Measurements from ENCODE around the gene CREBBP. TPM values are rescaled to one million over a fixed set of nuclear protein-coding genes. Genes with fewer than 3 reads are reported as not detected.

CREBBP gene
- total RNA-seq, 1 donor from 2014 or later = 53.0 TPM

DNA sequence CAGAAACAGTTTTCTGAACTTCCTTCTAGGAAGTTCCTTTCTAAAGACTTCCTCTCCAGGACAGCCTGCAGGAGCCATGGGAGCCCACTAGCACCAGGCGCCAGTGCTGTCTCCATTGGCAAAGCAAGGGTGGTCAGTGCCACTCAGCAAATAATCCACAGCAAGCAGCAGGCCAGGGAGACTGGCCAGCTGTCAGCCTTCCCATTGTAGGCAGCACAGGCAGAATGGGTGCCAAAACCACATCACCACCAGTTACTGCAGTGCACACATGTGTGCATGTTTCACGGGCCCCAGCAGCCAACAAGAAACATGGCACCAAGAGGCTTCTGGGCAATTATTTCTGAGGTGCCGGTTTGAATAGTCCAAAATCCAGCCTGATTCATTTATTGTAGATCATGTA is 199.3 kb downstream of the CREBBP start:
- no peak for TF ChIP-seq EZH2 (IDR thresholded peaks at IDR 0.05; ENCODE audit: insufficient read depth, low read length)
- TF ChIP-seq, protein P1, sequence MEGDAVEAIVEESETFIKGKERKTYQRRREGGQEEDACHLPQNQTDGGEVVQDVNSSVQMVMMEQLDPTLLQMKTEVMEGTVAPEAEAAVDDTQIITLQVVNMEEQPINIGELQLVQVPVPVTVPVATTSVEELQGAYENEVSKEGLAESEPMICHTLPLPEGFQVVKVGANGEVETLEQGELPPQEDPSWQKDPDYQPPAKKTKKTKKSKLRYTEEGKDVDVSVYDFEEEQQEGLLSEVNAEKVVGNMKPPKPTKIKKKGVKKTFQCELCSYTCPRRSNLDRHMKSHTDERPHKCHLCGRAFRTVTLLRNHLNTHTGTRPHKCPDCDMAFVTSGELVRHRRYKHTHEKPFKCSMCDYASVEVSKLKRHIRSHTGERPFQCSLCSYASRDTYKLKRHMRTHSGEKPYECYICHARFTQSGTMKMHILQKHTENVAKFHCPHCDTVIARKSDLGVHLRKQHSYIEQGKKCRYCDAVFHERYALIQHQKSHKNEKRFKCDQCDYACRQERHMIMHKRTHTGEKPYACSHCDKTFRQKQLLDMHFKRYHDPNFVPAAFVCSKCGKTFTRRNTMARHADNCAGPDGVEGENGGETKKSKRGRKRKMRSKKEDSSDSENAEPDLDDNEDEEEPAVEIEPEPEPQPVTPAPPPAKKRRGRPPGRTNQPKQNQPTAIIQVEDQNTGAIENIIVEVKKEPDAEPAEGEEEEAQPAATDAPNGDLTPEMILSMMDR (IDR thresholded peaks at IDR 0.05; ENCODE audit: insufficient read depth, low read depth, low read length) = no peak
- H3K4me1 Mint-ChIP-seq (ENCODE audit: low read depth, unreplicated experiment) = no peaks in the 10 kb centered on the region
- H2AFZ ChIP-seq (ENCODE audit: low read depth, low read length) = no peak overlapping the region
- H3K27me3 ChIP-seq (ENCODE audit: insufficient read depth, low read length) = no peaks in the 10 kb centered on the region
- no peak for DNase-seq (ENCODE audit: low read depth)
- H3K4me3 Mint-ChIP-seq (ENCODE audit: unreplicated experiment) = no peak overlapping the region
- H3K79me2 ChIP-seq (ENCODE audit: insufficient read depth, low read length) = no peaks in the 10 kb centered on the region
- peaks cover 4% of the 10 kb centered on the region for H4K20me1 ChIP-seq (ENCODE audit: insufficient read depth, low read length)
- H3K36me3 ChIP-seq (ENCODE audit: insufficient read depth, low read length) = peaks cover 13% of the 10 kb centered on the region
- no peak overlapping the region for H3K27ac Mint-ChIP-seq (ENCODE audit: unreplicated experiment)
- peaks cover 27% of the 10 kb centered on the region for H3K36me3 Mint-ChIP-seq (ENCODE audit: low read depth, unreplicated experiment)
- H3K9me3 ChIP-seq (ENCODE audit: insufficient read depth, low read depth, low read length) = no peaks in the 10 kb centered on the region
- H3K4me2 ChIP-seq (ENCODE audit: low read length) = no peak overlapping the region
- no peak overlapping the region for H3K4me3 ChIP-seq (ENCODE audit: insufficient read depth, low read depth, low read length)
- no peaks in the 10 kb centered on the region for H3K4me1 ChIP-seq (ENCODE audit: insufficient read depth, low read length)
- H3K9me3 Mint-ChIP-seq (ENCODE audit: unreplicated experiment) = no peaks in the 10 kb centered on the region
- H3K27ac ChIP-seq (ENCODE audit: low read depth, low read length) = no peak overlapping the region
- no peak overlapping the region for H3K9ac ChIP-seq (ENCODE audit: low read length)
- FAIRE-seq = no peak
- H3K27me3 Mint-ChIP-seq (ENCODE audit: low read depth, unreplicated experiment) = no peaks in the 10 kb centered on the region

DNA sequence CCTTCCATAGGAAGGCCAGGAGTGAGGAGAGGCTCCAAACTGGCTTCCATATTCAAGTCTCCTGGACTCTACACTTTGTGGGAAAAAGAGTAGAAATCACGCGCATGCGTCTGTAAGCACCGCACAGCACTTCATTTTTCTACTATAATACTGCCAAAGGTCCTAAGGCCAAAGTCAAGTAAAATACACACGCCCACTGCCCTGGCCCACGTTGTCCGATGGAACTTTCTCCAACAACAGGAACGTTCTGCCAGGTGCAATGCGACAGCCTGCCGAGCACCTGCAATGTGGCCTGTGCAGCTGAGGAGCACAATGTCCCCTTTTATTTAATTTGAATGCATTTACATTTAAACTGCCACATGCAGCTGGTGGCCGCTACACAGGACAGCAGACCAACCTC is 202.5 kb downstream of the CREBBP start:
- no peaks in the 10 kb centered on the region for H3K27me3 Mint-ChIP-seq (ENCODE audit: low read depth, unreplicated experiment)
- no peak for FAIRE-seq
- Histone ChIP-seq H3K4me2 (ENCODE audit: low read length) (no peak overlapping the region), H3K27ac (ENCODE audit: low read depth, low read length) (no peak overlapping the region), H3K4me3 (ENCODE audit: insufficient read depth, low read depth, low read length) (no peak overlapping the region), H2AFZ (ENCODE audit: low read depth, low read length) (no peak overlapping the region), H3K4me1 (ENCODE audit: insufficient read depth, low read length) (no peaks in the 10 kb centered on the region), H4K20me1 (ENCODE audit: insufficient read depth, low read length) (peaks cover 4% of the 10 kb centered on the region), H3K36me3 (ENCODE audit: insufficient read depth, low read length) (peaks cover 9% of the 10 kb centered on the region), H3K9ac (ENCODE audit: low read length) (no peak overlapping the region), H3K79me2 (ENCODE audit: insufficient read depth, low read length) (no peaks in the 10 kb centered on the region), H3K9me3 (ENCODE audit: insufficient read depth, low read depth, low read length) (no peaks in the 10 kb centered on the region), H3K27me3 (ENCODE audit: insufficient read depth, low read length) (no peaks in the 10 kb centered on the region)
- no peak for DNase-seq (ENCODE audit: low read depth)
- peaks cover 36% of the 10 kb centered on the region for H3K36me3 Mint-ChIP-seq (ENCODE audit: low read depth, unreplicated experiment)
- H3K4me3 Mint-ChIP-seq (ENCODE audit: unreplicated experiment) = no peak overlapping the region
- H3K4me1 Mint-ChIP-seq (ENCODE audit: low read depth, unreplicated experiment) = no peaks in the 10 kb centered on the region
- no peak for TF ChIP-seq EZH2 (IDR thresholded peaks at IDR 0.05; ENCODE audit: insufficient read depth, low read length)
- TF ChIP-seq, protein P1 (IDR thresholded peaks at IDR 0.05; ENCODE audit: insufficient read depth, low read depth, low read length) = no peak
- no peaks in the 10 kb centered on the region for H3K9me3 Mint-ChIP-seq (ENCODE audit: unreplicated experiment)
- no peak overlapping the region for H3K27ac Mint-ChIP-seq (ENCODE audit: unreplicated experiment)

DNA sequence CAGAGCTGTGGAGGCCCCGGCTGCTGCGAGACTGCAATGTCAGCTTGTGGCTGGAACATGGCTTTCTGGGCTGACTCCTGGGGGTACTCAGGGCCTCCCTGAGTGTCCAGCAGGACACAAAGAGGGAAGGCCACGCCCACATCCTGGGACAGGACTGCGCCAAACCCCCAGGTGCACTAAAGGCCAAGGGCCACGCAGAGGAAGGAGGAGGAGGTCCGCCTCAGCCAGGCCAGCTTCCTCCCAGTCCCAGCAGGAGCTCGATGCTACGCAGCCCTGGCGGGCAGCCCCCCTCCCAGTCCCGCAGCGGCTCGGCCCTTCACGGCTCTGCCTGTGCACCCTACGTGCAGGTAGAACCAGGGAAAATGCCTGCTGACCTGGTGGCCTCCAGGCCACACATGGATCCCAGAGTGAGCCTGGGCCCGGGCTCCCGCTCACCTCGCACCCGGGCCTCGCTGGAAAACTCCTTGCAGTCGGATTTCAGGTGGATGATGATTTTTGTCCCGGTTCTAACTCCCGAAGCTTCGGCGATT is 204.8 kb downstream of the CREBBP start:
- no peaks in the 10 kb centered on the region for H3K4me1 ChIP-seq (ENCODE audit: insufficient read depth, low read length)
- H3K4me3 ChIP-seq (ENCODE audit: insufficient read depth, low read depth, low read length) = no peak overlapping the region
- DNase-seq (ENCODE audit: low read depth) (no peak), FAIRE-seq (no peak)
- no peak overlapping the region for H3K4me2 ChIP-seq (ENCODE audit: low read length)
- no peaks in the 10 kb centered on the region for H4K20me1 ChIP-seq (ENCODE audit: insufficient read depth, low read length)
- H3K36me3 ChIP-seq (ENCODE audit: insufficient read depth, low read length) = peaks cover 6% of the 10 kb centered on the region
- no peak overlapping the region for H2AFZ ChIP-seq (ENCODE audit: low read depth, low read length)
- H3K4me3 Mint-ChIP-seq (ENCODE audit: unreplicated experiment) = no peak overlapping the region
- no peaks in the 10 kb centered on the region for H3K9me3 ChIP-seq (ENCODE audit: insufficient read depth, low read depth, low read length)
- no peak overlapping the region for H3K27ac Mint-ChIP-seq (ENCODE audit: unreplicated experiment)
- H3K36me3 Mint-ChIP-seq (ENCODE audit: low read depth, unreplicated experiment) = peaks cover 35% of the 10 kb centered on the region
- H3K9ac ChIP-seq (ENCODE audit: low read length) = no peak overlapping the region
- no peaks in the 10 kb centered on the region for H3K9me3 Mint-ChIP-seq (ENCODE audit: unreplicated experiment)
- TF ChIP-seq EZH2 (IDR thresholded peaks at IDR 0.05; ENCODE audit: insufficient read depth, low read length) = no peak
- TF ChIP-seq, protein P1 (IDR thresholded peaks at IDR 0.05; ENCODE audit: insufficient read depth, low read depth, low read length) = no peak
- H3K4me1 Mint-ChIP-seq (ENCODE audit: low read depth, unreplicated experiment) = no peaks in the 10 kb centered on the region
- no peaks in the 10 kb centered on the region for H3K27me3 ChIP-seq (ENCODE audit: insufficient read depth, low read length)
- no peaks in the 10 kb centered on the region for H3K79me2 ChIP-seq (ENCODE audit: insufficient read depth, low read length)
- no peak overlapping the region for H3K27ac ChIP-seq (ENCODE audit: low read depth, low read length)
- no peaks in the 10 kb centered on the region for H3K27me3 Mint-ChIP-seq (ENCODE audit: low read depth, unreplicated experiment)

All from astrocyte (in vitro differentiated cells and primary cell).